ENCODE measurements around the gene SPESP1. TPM values are rescaled to one million over a fixed set of nuclear protein-coding genes. Genes with fewer than 3 reads are reported as not detected.

SPESP1 gene
- total RNA-seq (4.6 and 8.2 TPM in 2 replicates), polyA plus RNA-seq (6.4 and 8.5 TPM in 2 replicates), polyA minus RNA-seq (ENCODE audit: low replicate concordance) (11.8 TPM in 1 of 2 replicates, not detected in the other)
- 3.0 and 5.6 TPM in 2 replicates for polyA plus RNA-seq (2012)

- no peaks in the 10 kb centered on the region for H4K20me1 ChIP-seq (ENCODE audit: control insufficient read depth, extremely low read depth, insufficient read depth, low read length)
- peak within 1 kb of the TSS; percentile 55 for H3K9ac ChIP-seq (ENCODE audit: insufficient read depth, low read length)
- TF ChIP-seq EZH2 (IDR thresholded peaks at IDR 0.05; ENCODE audit: low read length, missing control alignments) (no peak), CTCF (conservative IDR thresholded peaks at IDR 0.05 in 1 of 2, IDR thresholded peaks at IDR 0.05 in 1 of 2; ENCODE audit: low read depth in 1 of 2, low read length in 2 of 2) (no peak)
- peak; percentile 30 to 75 for DNase-seq (ENCODE audit: low read depth in 2 of 2)
- H3K4me2 ChIP-seq (ENCODE audit: extremely low read depth, insufficient read depth, low read length), result peak within 1 kb of the TSS; percentile 23
- no peaks in the 10 kb centered on the region for H3K36me3 ChIP-seq (ENCODE audit: control insufficient read depth, insufficient read depth, low read length)
- no peaks in the 10 kb centered on the region for H3K9me3 ChIP-seq (ENCODE audit: control insufficient read depth, insufficient read depth, low read depth, low read length)
- H3K27me3 ChIP-seq (ENCODE audit: control insufficient read depth, insufficient read depth, low read length), result no peaks in the 10 kb centered on the region
- peak within 1 kb of the TSS; percentile 65 for H2AFZ ChIP-seq (ENCODE audit: low read length)
- H3K27ac ChIP-seq (ENCODE audit: insufficient read depth, low read length), result peak within 1 kb of the TSS; percentile 43
- no peaks in the 10 kb centered on the region for H3K79me2 ChIP-seq (ENCODE audit: control insufficient read depth, insufficient read depth, low read length)
- H3K4me1 ChIP-seq (ENCODE audit: control insufficient read depth, extremely low read depth, insufficient read depth, low read length), result no peaks in the 10 kb centered on the region
- peak within 1 kb of the TSS; percentile 44 to 65 (median 62) for H3K4me3 ChIP-seq (replicated peaks in 1 of 4; ENCODE audit: control extremely low read depth in 1 of 4, insufficient read depth in 1 of 4, low read depth in 3 of 4, low read length in 4 of 4)
Measured at GRCh38 chr15:68930268-68931022, at the start of gene SPESP1. Gene SPESP1, plus strand, starts transcription at chr15:68930525. Its CDS starts 129 bp downstream, at chr15:68930654.

GRCh38 chr15:68885070-68885469, 45.3 kb upstream of the SPESP1 start:
- Histone ChIP-seq H3K9me3 (ENCODE audit: control insufficient read depth, insufficient read depth, low read depth, low read length) (no peaks in the 10 kb centered on the region), H3K36me3 (ENCODE audit: control insufficient read depth, insufficient read depth, low read length) (no peaks in the 10 kb centered on the region), H3K79me2 (ENCODE audit: control insufficient read depth, insufficient read depth, low read length) (no peaks in the 10 kb centered on the region), H2AFZ (ENCODE audit: low read length) (no peak overlapping the region), H3K27ac (ENCODE audit: insufficient read depth, low read length) (no peak overlapping the region), H4K20me1 (ENCODE audit: control insufficient read depth, extremely low read depth, insufficient read depth, low read length) (no peaks in the 10 kb centered on the region), H3K4me2 (ENCODE audit: extremely low read depth, insufficient read depth, low read length) (no peak overlapping the region), H3K27me3 (ENCODE audit: control insufficient read depth, insufficient read depth, low read length) (peaks cover 2% of the 10 kb centered on the region), H3K4me3 (replicated peaks in 1 of 4; ENCODE audit: control extremely low read depth in 1 of 4, insufficient read depth in 1 of 4, low read depth in 3 of 4, low read length in 4 of 4) (no peak overlapping the region), H3K9ac (ENCODE audit: insufficient read depth, low read length) (no peak overlapping the region), H3K4me1 (ENCODE audit: control insufficient read depth, extremely low read depth, insufficient read depth, low read length) (peaks cover 2% of the 10 kb centered on the region)
- DNase-seq (ENCODE audit: low read depth in 2 of 2), result peak; percentile 60 to 77
- TF ChIP-seq CTCF (conservative IDR thresholded peaks at IDR 0.05 in 1 of 2, IDR thresholded peaks at IDR 0.05 in 1 of 2; ENCODE audit: low read depth in 1 of 2, low read length in 2 of 2) (no peak), EZH2 (IDR thresholded peaks at IDR 0.05; ENCODE audit: low read length, missing control alignments) (no peak)

- TF ChIP-seq CTCF (conservative IDR thresholded peaks at IDR 0.05 in 1 of 2, IDR thresholded peaks at IDR 0.05 in 1 of 2; ENCODE audit: low read depth in 1 of 2, low read length in 2 of 2) (no peak), EZH2 (IDR thresholded peaks at IDR 0.05; ENCODE audit: low read length, missing control alignments) (no peak)
- Histone ChIP-seq H3K27me3 (ENCODE audit: control insufficient read depth, insufficient read depth, low read length) (peaks cover 2% of the 10 kb centered on the region), H4K20me1 (ENCODE audit: control insufficient read depth, extremely low read depth, insufficient read depth, low read length) (no peaks in the 10 kb centered on the region), H3K9ac (ENCODE audit: insufficient read depth, low read length) (no peak overlapping the region), H3K4me2 (ENCODE audit: extremely low read depth, insufficient read depth, low read length) (no peak overlapping the region), H3K4me3 (replicated peaks in 1 of 4; ENCODE audit: control extremely low read depth in 1 of 4, insufficient read depth in 1 of 4, low read depth in 3 of 4, low read length in 4 of 4) (no peak overlapping the region), H3K79me2 (ENCODE audit: control insufficient read depth, insufficient read depth, low read length) (no peaks in the 10 kb centered on the region), H3K36me3 (ENCODE audit: control insufficient read depth, insufficient read depth, low read length) (no peaks in the 10 kb centered on the region), H3K4me1 (ENCODE audit: control insufficient read depth, extremely low read depth, insufficient read depth, low read length) (peaks cover 2% of the 10 kb centered on the region), H2AFZ (ENCODE audit: low read length) (no peak overlapping the region), H3K27ac (ENCODE audit: insufficient read depth, low read length) (no peak overlapping the region), H3K9me3 (ENCODE audit: control insufficient read depth, insufficient read depth, low read depth, low read length) (no peaks in the 10 kb centered on the region)
- DNase-seq (ENCODE audit: low read depth in 2 of 2), result no peak
Measured at GRCh38 chr15:68887120-68887519, 43.2 kb upstream of the SPESP1 start.
